ENCODE results near the gene MAN1A1. TPM values are rescaled to one million over a fixed set of nuclear protein-coding genes. Genes with fewer than 3 reads are reported as not detected.

MAN1A1 gene
- polyA plus RNA-seq, 1 donor from 2014 or later: 4.6 TPM

DNA sequence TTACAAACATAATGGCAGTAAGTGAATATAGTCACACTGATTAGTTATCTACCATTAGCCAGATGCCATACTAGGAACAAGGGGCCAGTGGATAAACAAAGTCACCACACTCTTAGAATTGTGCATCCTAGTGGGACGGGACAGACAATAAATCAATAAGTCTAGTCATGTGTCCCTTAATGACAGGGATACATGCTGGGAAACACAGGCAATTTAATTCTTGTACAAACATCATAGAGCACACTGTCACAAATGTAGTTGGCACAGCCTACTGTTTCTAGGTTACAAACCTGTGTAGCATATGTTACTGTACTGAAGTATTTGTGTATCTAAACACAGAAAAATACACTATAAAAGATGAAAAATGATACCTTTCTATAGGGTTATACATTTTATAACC is 148.1 kb downstream of the MAN1A1 start:
- Histone ChIP-seq H3K4me3 (ENCODE audit: low read length) (no peak overlapping the region), H3K9me2 (ENCODE audit: insufficient read depth, low read length) (no peaks in the 10 kb centered on the region), H3K4me2 (ENCODE audit: low read length) (no peak overlapping the region), H3F3A (ENCODE audit: insufficient read depth, low read length, poor library complexity, severe bottlenecking) (no peaks in the 10 kb centered on the region), H3K27ac (ENCODE audit: low read length) (no peak overlapping the region), H2AFZ (ENCODE audit: low read depth, low read length) (no peak overlapping the region), H3K79me2 (replicated peaks; ENCODE audit: insufficient read depth, low read length) (no peaks in the 10 kb centered on the region), H3K9me3 (ENCODE audit: low read length) (no peaks in the 10 kb centered on the region), H3K9ac (ENCODE audit: low read length) (no peak overlapping the region), H3K36me3 (ENCODE audit: insufficient read depth, low read length) (no peaks in the 10 kb centered on the region), H4K20me1 (ENCODE audit: insufficient read depth) (no peaks in the 10 kb centered on the region), H3K27me3 (ENCODE audit: insufficient read depth, low read depth, low read length) (no peaks in the 10 kb centered on the region)
- TF ChIP-seq MXI1 (conservative IDR thresholded peaks at IDR 0.05; ENCODE audit: poor library complexity, severe bottlenecking) (no peak), TAF1 (IDR thresholded peaks at IDR 0.05; ENCODE audit: low read depth) (no peak), RAD21 (conservative IDR thresholded peaks at IDR 0.05) (no peak), EP300 (conservative IDR thresholded peaks at IDR 0.05; ENCODE audit: poor library complexity, severe bottlenecking) (no peak), EZH2 (IDR thresholded peaks at IDR 0.05; ENCODE audit: borderline replicate concordance, insufficient read depth, low read length, poor library complexity, severe bottlenecking) (no peak), POLR2AphosphoS5 (IDR thresholded peaks at IDR 0.05) (no peak), SMC3 (conservative IDR thresholded peaks at IDR 0.05; ENCODE audit: poor library complexity) (no peak)
- TF ChIP-seq, protein P1, sequence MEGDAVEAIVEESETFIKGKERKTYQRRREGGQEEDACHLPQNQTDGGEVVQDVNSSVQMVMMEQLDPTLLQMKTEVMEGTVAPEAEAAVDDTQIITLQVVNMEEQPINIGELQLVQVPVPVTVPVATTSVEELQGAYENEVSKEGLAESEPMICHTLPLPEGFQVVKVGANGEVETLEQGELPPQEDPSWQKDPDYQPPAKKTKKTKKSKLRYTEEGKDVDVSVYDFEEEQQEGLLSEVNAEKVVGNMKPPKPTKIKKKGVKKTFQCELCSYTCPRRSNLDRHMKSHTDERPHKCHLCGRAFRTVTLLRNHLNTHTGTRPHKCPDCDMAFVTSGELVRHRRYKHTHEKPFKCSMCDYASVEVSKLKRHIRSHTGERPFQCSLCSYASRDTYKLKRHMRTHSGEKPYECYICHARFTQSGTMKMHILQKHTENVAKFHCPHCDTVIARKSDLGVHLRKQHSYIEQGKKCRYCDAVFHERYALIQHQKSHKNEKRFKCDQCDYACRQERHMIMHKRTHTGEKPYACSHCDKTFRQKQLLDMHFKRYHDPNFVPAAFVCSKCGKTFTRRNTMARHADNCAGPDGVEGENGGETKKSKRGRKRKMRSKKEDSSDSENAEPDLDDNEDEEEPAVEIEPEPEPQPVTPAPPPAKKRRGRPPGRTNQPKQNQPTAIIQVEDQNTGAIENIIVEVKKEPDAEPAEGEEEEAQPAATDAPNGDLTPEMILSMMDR (IDR thresholded peaks at IDR 0.05; ENCODE audit: poor library complexity, severe bottlenecking): no peak
- TF ChIP-seq, protein P2, sequence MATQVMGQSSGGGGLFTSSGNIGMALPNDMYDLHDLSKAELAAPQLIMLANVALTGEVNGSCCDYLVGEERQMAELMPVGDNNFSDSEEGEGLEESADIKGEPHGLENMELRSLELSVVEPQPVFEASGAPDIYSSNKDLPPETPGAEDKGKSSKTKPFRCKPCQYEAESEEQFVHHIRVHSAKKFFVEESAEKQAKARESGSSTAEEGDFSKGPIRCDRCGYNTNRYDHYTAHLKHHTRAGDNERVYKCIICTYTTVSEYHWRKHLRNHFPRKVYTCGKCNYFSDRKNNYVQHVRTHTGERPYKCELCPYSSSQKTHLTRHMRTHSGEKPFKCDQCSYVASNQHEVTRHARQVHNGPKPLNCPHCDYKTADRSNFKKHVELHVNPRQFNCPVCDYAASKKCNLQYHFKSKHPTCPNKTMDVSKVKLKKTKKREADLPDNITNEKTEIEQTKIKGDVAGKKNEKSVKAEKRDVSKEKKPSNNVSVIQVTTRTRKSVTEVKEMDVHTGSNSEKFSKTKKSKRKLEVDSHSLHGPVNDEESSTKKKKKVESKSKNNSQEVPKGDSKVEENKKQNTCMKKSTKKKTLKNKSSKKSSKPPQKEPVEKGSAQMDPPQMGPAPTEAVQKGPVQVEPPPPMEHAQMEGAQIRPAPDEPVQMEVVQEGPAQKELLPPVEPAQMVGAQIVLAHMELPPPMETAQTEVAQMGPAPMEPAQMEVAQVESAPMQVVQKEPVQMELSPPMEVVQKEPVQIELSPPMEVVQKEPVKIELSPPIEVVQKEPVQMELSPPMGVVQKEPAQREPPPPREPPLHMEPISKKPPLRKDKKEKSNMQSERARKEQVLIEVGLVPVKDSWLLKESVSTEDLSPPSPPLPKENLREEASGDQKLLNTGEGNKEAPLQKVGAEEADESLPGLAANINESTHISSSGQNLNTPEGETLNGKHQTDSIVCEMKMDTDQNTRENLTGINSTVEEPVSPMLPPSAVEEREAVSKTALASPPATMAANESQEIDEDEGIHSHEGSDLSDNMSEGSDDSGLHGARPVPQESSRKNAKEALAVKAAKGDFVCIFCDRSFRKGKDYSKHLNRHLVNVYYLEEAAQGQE (IDR thresholded peaks at IDR 0.05; ENCODE audit: borderline replicate concordance): no peak

DNA sequence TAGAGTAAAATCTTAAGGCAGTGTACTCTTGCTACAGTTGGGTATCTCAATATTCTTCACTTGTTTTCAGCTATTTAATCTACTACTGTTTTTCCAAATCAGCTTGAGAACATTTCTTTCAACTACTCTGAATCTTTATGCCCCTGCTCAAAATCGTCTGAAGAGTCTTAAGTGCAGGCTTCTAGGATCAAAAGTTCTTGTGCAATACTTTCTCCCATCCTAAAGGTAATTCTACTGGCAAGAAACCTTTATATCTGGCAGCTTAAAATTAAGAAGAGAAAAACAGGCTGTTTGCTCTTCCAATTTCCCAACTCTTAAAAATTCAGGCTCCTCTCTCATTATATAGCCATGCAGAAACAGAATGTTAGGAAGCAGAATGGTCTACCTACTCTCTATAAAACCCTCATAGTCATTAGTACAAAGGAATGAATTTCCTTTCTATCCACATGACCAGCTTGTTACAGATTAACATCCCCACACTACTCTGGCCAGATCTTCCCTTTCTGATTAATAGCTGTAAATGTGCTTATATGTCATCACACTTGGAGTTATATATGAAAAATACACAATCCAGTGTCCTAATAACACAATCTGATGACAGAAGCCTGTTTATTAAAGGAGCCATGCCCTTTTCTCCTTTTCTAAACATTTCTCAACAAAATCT is 148.9 kb downstream of the MAN1A1 start:
- Histone ChIP-seq H3K27ac (ENCODE audit: low read length) (no peak overlapping the region), H3K4me2 (ENCODE audit: low read length) (no peak overlapping the region), H3K27me3 (ENCODE audit: insufficient read depth, low read depth, low read length) (no peaks in the 10 kb centered on the region), H3K4me3 (ENCODE audit: low read length) (no peak overlapping the region), H3K9me2 (ENCODE audit: insufficient read depth, low read length) (no peaks in the 10 kb centered on the region), H2AFZ (ENCODE audit: low read depth, low read length) (no peak overlapping the region), H3K36me3 (ENCODE audit: insufficient read depth, low read length) (no peaks in the 10 kb centered on the region), H3K9ac (ENCODE audit: low read length) (no peak overlapping the region), H3K9me3 (ENCODE audit: low read length) (no peaks in the 10 kb centered on the region), H3K79me2 (replicated peaks; ENCODE audit: insufficient read depth, low read length) (no peaks in the 10 kb centered on the region), H4K20me1 (ENCODE audit: insufficient read depth) (no peaks in the 10 kb centered on the region), H3F3A (ENCODE audit: insufficient read depth, low read length, poor library complexity, severe bottlenecking) (no peaks in the 10 kb centered on the region)
- TF ChIP-seq, protein P2 (IDR thresholded peaks at IDR 0.05; ENCODE audit: borderline replicate concordance): no peak
- no peak for TF ChIP-seq TAF1 (IDR thresholded peaks at IDR 0.05; ENCODE audit: low read depth)
- no peak for TF ChIP-seq MXI1 (conservative IDR thresholded peaks at IDR 0.05; ENCODE audit: poor library complexity, severe bottlenecking)
- TF ChIP-seq EP300 (conservative IDR thresholded peaks at IDR 0.05; ENCODE audit: poor library complexity, severe bottlenecking): no peak
- TF ChIP-seq, protein P1 (IDR thresholded peaks at IDR 0.05; ENCODE audit: poor library complexity, severe bottlenecking): no peak
- no peak for TF ChIP-seq RAD21 (conservative IDR thresholded peaks at IDR 0.05)

All from neural cell (in vitro differentiated cells).